Upper lobe of left lung (tissue), 4 donors: Measurements from ENCODE around the gene MOV10L1.

ENCODE experiments used
- EP300 ChIP-seq, 4 donors: sonication (generic); formaldehyde crosslinking; IDR thresholded peaks; one replicate each; pipeline ENCODE4 v1.5.1; 2017; ENCODE audit warnings: antibody characterized with exemption in 4 of 4, control low read depth in 2 of 4
- POLR2A ChIP-seq, 4 donors: fragments of 450-650 bp; IDR thresholded peaks; one replicate each; pipeline ENCODE4 v1.5.1; 2016 to 2017; ENCODE audit warnings: antibody characterized with exemption in 4 of 4, mild to moderate bottlenecking in 2 of 4

GRCh38 chr22:50177537-50178470, 88.0 kb downstream of the MOV10L1 start:
- no peak for TF ChIP-seq POLR2A (IDR thresholded peaks at IDR 0.05)
- TF ChIP-seq EP300 (IDR thresholded peaks at IDR 0.05) = no peak
